NCI-H1436 (cell line): ENCODE results near the gene PAWR.

ENCODE experiments used
- DNase-seq: peaks from one replicate; lab custom pipeline; 2025; lab: John Stamatoyannopoulos, UW

The PAWR gene

GRCh38 chr12:79690638-79691510, at the start of gene PAWR:
Gene PAWR, minus strand, starts transcription at chr12:79690964. Its CDS starts 720 bp downstream, at chr12:79690244.
- DNase-seq: peak; percentile 75

- peak; percentile 50 for DNase-seq
Measured at GRCh38 chr12:79737875-79738718, 47.3 kb upstream of the PAWR start.

GRCh38 chr12:79732638-79733037, 41.9 kb upstream of the PAWR start:
- no peak for DNase-seq

- DNase-seq: no peak
Measured at GRCh38 chr12:79725987-79726386, 35.2 kb upstream of the PAWR start.

- no peak for DNase-seq
Measured at GRCh38 chr12:79717006-79717405, 26.2 kb upstream of the PAWR start.

GRCh38 chr12:79715308-79715707, 24.5 kb upstream of the PAWR start:
- no peak for DNase-seq

GRCh38 chr12:79710707-79711483, 20.1 kb upstream of the PAWR start:
- no peak for DNase-seq

- no peak for DNase-seq
Measured at GRCh38 chr12:79707830-79708229, 17.1 kb upstream of the PAWR start.

- no peak for DNase-seq
Measured at GRCh38 chr12:79706676-79707075, 15.9 kb upstream of the PAWR start.

- DNase-seq: no peak
Measured at GRCh38 chr12:79706156-79706555, 15.4 kb upstream of the PAWR start.

- no peak for DNase-seq
Measured at GRCh38 chr12:79698966-79699365, 8.2 kb upstream of the PAWR start.

- no peak for DNase-seq
Measured at GRCh38 chr12:79696416-79696815, 5.7 kb upstream of the PAWR start.

GRCh38 chr12:79692860-79693577, 2.3 kb upstream of the PAWR start:
- DNase-seq: no peak

GRCh38 chr12:79691511-79692248, 916 bp upstream of the PAWR start:
- no peak for DNase-seq

- peak; percentile 35 for DNase-seq
Measured at GRCh38 chr12:79690142-79690637, 574 bp downstream of the PAWR start.

- no peak for DNase-seq
Measured at GRCh38 chr12:79689477-79690141, 1.2 kb downstream of the PAWR start.

GRCh38 chr12:79689061-79689476, 1.7 kb downstream of the PAWR start:
- DNase-seq: no peak

GRCh38 chr12:79688376-79689060, 2.2 kb downstream of the PAWR start:
- DNase-seq: no peak

GRCh38 chr12:79687711-79688260, 3.0 kb downstream of the PAWR start:
- no peak for DNase-seq
